Activated B cell treated with CpG ODN at 0.5 μM for 24 hours (primary cell): ENCODE results near the gene NBPF4. TPM values are rescaled to one million over a fixed set of nuclear protein-coding genes. Genes with fewer than 3 reads are reported as not detected.
A peak's percentile ranks its signal among the peaks of the same experiment; 100 is the strongest.

Experiments
- ATAC-seq: fragments of 200-7000 bp; cut with Tn5 transposase; one replicate; pipeline ENCODE4 v1.10.0; 2021; ENCODE audit warnings: low read depth, mild to moderate bottlenecking, moderate library complexity
- CTCF ChIA-PET: fragments of 350-600 bp; sonication (Branson Sonifier 250); formaldehyde crosslinking; loops from one replicate; lab custom pipeline; 2021; ENCODE audit warnings: antibody characterized with exemption; lab: Charles Lee
- POLR2A ChIA-PET: fragments of 350-600 bp; sonication (Branson Sonifier 250); formaldehyde crosslinking; loops from one replicate; lab custom pipeline; 2021; ENCODE audit warnings: antibody characterized with exemption; lab: Charles Lee
- DNase-seq: peaks from one replicate; pipeline ENCODE4 v3.0.0; 2022
- H3K27ac Mint-ChIP-seq: one replicate; pipeline ENCODE4 v1.8.0; 2020; ENCODE audit warnings: mixed read lengths
- H3K27me3 Mint-ChIP-seq: one replicate; pipeline ENCODE4 v1.8.0; 2021; ENCODE audit warnings: mixed read lengths
- H3K36me3 Mint-ChIP-seq: one replicate; pipeline ENCODE4 v1.8.0; 2021; ENCODE audit warnings: low read depth, mixed read lengths
- H3K4me1 Mint-ChIP-seq: one replicate; pipeline ENCODE4 v1.8.0; 2021; ENCODE audit warnings: mixed read lengths
- H3K4me3 Mint-ChIP-seq: one replicate; pipeline ENCODE4 v1.8.0; 2020; ENCODE audit warnings: mild to moderate bottlenecking, mixed read lengths
- H3K9me3 Mint-ChIP-seq: one replicate; pipeline ENCODE4 v1.8.0; 2020; ENCODE audit warnings: mixed read lengths
- intact Hi-C: fragments of 100-400 bp; cut with micrococcal nuclease; formaldehyde crosslinking; loops from one replicate; pipeline ENCODE4 v1.15.1; 2024
- total RNA-seq: library from RNA; stranded (reverse); gene quantifications from 2 replicates; pipeline ENCODE4 v1.2.3, GENCODE V29; 2022
- TF ChIP-seq, protein P1 (sequence below): fragments of 200-600 bp; IDR thresholded peaks from one replicate; pipeline ENCODE4 v1.8.0; 2022; ENCODE audit warnings: antibody characterized with exemption, mild to moderate bottlenecking

Gene NBPF4
- total RNA-seq, 1 donor from 2014 or later, result not detected

DNA sequence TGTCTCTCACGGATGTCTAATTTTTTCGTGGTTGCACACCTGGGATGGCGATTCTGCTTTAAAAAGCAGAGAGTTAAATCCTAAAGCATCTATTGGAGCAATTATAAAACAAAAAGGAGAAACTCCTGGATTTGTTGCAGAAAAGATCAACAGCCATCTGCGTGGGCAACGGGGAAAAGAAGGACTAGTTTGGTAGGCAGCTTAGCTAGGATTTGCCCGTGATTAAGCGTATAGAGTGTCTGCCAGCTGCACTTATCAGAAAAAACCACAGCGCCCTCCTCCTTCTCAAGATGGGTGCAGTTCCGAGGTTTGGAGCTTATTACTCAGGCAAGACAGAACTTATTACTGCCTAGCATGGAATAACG is 43.2 kb downstream of the NBPF4 start:
- ChIA-PET POLR2A (interaction anchor here (0.6 to 2.3 kb wide), 9 partner anchors 14 to 841 kb away, joined by 3 to 13 read pairs (median 4); partner anchors contain the start of genes CLCC1, EEIG2, HENMT1 and PRPF38B), CTCF (interaction anchor here (1.0 to 1.8 kb wide), 3 partner anchors 11 to 418 kb away, joined by 3 to 14 read pairs (median 5); no protein-coding TSS in a partner anchor)
- intact Hi-C loops, result loop anchor here (1.0 to 5.0 kb wide), 6 partner anchors 236 to 492 kb away; partner anchors contain the start of genes EEIG2 and PRPF38B
- peak overlapping the region; percentile 93 for H3K4me3 Mint-ChIP-seq
- no peaks in the 10 kb centered on the region for H3K27me3 Mint-ChIP-seq
- TF ChIP-seq, protein P1, sequence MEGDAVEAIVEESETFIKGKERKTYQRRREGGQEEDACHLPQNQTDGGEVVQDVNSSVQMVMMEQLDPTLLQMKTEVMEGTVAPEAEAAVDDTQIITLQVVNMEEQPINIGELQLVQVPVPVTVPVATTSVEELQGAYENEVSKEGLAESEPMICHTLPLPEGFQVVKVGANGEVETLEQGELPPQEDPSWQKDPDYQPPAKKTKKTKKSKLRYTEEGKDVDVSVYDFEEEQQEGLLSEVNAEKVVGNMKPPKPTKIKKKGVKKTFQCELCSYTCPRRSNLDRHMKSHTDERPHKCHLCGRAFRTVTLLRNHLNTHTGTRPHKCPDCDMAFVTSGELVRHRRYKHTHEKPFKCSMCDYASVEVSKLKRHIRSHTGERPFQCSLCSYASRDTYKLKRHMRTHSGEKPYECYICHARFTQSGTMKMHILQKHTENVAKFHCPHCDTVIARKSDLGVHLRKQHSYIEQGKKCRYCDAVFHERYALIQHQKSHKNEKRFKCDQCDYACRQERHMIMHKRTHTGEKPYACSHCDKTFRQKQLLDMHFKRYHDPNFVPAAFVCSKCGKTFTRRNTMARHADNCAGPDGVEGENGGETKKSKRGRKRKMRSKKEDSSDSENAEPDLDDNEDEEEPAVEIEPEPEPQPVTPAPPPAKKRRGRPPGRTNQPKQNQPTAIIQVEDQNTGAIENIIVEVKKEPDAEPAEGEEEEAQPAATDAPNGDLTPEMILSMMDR, result no peak
- peaks cover 29% of the 10 kb centered on the region for H3K4me1 Mint-ChIP-seq
- ATAC-seq (peak; percentile 35), DNase-seq (no peak)
- peaks cover 16% of the 10 kb centered on the region for H3K36me3 Mint-ChIP-seq
- H3K27ac Mint-ChIP-seq, result peak overlapping the region; percentile 86
- peaks cover 2% of the 10 kb centered on the region for H3K9me3 Mint-ChIP-seq

DNA sequence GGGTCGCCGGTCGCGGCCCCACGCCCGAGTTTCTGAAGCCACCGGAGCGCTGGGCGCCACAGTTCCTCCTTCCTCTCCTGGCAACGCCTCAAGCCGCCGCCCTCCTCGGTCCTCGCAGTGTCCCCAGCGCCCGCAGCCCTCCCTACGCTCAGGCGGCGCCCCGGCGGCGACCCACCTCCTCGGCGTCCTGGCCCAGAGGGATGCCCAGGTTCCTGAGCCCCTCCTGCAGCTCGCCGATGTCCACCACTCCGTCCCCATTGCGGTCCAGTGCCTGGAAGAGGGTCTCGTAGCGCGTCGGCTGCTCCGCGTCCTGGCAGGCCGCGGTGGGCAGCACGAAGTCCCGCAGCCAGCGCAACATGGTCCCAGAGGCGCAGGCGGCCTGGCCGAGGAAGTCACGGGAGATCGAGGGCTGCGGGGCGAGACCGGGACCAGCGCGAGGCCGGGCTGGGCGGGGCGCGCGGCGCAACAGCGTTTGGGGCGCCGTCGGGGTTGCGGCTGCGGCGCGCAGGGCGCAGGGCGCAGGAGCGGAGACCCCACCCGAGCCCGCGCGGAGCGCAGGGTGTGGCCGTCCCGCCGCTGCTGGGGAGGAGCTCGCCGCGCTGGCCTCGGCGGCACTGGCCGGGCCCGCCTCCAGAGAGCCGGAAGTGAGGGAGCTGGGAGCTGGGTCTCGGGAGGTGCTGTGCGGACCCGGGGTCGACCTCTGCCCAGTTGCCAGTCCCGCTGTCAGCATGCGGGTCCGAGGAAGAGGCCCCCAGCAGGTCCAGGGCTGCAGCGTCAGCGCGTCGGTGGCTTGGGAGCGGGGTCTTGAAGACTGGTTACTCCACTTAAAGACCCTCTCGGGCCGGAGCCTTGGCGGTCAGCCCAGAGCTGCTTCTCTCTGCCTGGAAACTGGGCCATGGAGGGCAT is 43.8 kb downstream of the NBPF4 start, which contains the start of gene SLC25A24:
Gene SLC25A24 (minus strand): TSS at position 563 of the 906 bp plus-strand sequence. CDS start 205 bp downstream, at position 358.
- peaks cover 5% of the 10 kb centered on the region for H3K9me3 Mint-ChIP-seq
- H3K27ac Mint-ChIP-seq, result peak within 1 kb of the TSS; percentile 86
- intact Hi-C loops, result loop anchor here (1.0 to 5.0 kb wide), 7 partner anchors 236 to 547 kb away; partner anchors contain the start of genes EEIG2, PRPF38B and STXBP3
- H3K27me3 Mint-ChIP-seq, result no peaks in the 10 kb centered on the region
- peaks cover 29% of the 10 kb centered on the region for H3K4me1 Mint-ChIP-seq
- H3K36me3 Mint-ChIP-seq, result peaks cover 23% of the 10 kb centered on the region
- TF ChIP-seq, protein P1, result no peak
- POLR2A ChIA-PET, result interaction anchor here (0.6 to 2.3 kb wide), 9 partner anchors 14 to 842 kb away, joined by 3 to 13 read pairs (median 4); partner anchors contain the start of genes CLCC1, EEIG2, HENMT1 and PRPF38B
- CTCF ChIA-PET, result interaction anchor here (1.0 to 1.8 kb wide), 3 partner anchors 11 to 418 kb away, joined by 3 to 14 read pairs (median 5); no protein-coding TSS in a partner anchor
- peak; percentile 94 for ATAC-seq
- H3K4me3 Mint-ChIP-seq, result peak within 1 kb of the TSS; percentile 93
- DNase-seq, result peak; percentile 85

DNA sequence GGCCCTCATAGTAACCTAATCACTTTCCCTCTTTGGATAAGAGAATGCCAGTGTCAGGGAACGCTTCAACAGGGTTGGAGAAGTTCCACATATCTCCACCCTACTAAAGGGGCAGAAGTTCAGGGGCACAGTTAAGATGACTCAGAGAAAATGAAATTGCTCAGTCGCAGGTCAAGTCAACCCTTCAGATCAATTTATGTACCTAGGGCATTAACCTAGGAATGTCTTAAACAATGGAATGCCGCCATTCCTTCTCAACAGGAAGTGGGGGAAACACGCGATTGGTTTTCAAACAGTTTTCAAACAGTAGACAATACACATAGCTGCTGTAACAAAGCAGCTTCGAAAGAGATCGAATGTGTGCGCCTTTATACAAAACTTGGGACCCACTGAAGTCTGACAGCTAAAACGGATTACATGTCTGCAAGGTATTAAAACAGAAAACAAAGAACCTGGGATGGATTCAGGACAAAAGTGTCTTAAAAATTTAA is 44.6 kb downstream of the NBPF4 start:
- Mint-ChIP-seq H3K27me3 (no peaks in the 10 kb centered on the region), H3K27ac (peak overlapping the region; percentile 59), H3K4me1 (peaks cover 29% of the 10 kb centered on the region), H3K36me3 (peaks cover 28% of the 10 kb centered on the region), H3K9me3 (peaks cover 6% of the 10 kb centered on the region), H3K4me3 (peak overlapping the region; percentile 93)
- CTCF ChIA-PET, result no interaction called here
- no peak for DNase-seq
- TF ChIP-seq, protein P1, result no peak
- no peak for ATAC-seq
- intact Hi-C loops, result loop anchor here (5.0 kb wide), 1 partner anchor 548 kb away; the partner anchor contains the start of gene STXBP3
- POLR2A ChIA-PET, result interaction anchor here (1.4 to 2.3 kb wide), 3 partner anchors 461 to 843 kb away, joined by 5 to 13 read pairs (median 12); partner anchors contain the start of genes HENMT1, PRPF38B and WDR47

DNA sequence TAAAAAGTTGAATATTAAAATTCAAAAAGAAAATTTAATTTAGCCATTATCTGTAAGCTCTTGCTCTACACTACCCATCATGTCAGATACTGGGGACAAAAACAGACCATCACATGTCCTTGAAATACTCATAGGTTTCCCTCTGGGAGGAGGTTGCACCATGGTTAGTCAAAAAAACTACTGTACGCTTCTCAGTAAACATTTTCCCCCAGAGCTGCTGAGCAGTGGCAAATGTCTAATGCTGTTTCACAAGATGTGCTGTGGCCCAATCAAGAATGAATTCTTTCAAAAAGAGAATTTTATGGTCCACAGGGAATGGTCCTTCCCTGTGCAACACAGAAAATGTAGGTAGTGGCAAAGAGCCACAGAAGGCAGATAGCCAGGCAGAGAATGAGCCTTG is 49.8 kb downstream of the NBPF4 start:
- intact Hi-C loops, result no loop called here
- Mint-ChIP-seq H3K36me3 (peaks cover 26% of the 10 kb centered on the region), H3K4me1 (peaks cover 15% of the 10 kb centered on the region), H3K4me3 (no peak overlapping the region), H3K27ac (no peak overlapping the region), H3K27me3 (no peaks in the 10 kb centered on the region), H3K9me3 (peaks cover 8% of the 10 kb centered on the region)
- TF ChIP-seq, protein P1, result no peak
- no peak for ATAC-seq
- DNase-seq, result no peak
- CTCF ChIA-PET, result no interaction called here
- POLR2A ChIA-PET, result no interaction called here
